DMS153 (cell line): Measurements from ENCODE around the gene GTF2IRD1.
A peak's percentile ranks its signal among the peaks of the same experiment; 100 is the strongest.
"Not testable (repeated sequence)": the region's sequence is repeated elsewhere in the genome, so short reads cannot be mapped to it uniquely, and the experiment has no call there.

Experiments
- DNase-seq: peaks from one replicate; lab custom pipeline; 2025; lab: John Stamatoyannopoulos, UW

Gene GTF2IRD1

DNA sequence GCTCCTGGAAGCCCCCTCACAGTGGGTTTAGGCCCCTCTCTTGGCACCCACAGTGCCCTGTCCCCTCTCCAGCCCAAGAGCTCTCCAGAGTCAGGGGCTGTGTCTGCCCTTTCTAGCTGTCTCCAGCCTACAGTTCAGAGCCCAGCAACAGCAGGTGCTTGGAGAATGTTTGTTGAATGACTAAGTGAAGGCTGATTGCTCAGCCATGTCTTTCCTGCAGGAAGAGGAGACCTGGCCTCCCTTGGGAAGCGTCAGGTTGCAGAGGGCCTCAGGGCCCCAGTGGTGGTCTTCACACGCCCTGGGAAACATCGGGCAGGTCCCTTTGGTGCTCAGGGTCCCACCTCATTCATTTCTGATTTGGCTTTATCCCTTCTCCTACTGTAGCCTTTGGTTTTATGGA lies 62.5 kb downstream of the GTF2IRD1 start:
- DNase-seq, result no peak

- no peak for DNase-seq
These were observed 64.3 kb downstream of the GTF2IRD1 start for GRCh38 chr7:74518041-74518440.

- no peak for DNase-seq
These were observed 64.9 kb downstream of the GTF2IRD1 start for GRCh38 chr7:74518654-74519053.

DNA sequence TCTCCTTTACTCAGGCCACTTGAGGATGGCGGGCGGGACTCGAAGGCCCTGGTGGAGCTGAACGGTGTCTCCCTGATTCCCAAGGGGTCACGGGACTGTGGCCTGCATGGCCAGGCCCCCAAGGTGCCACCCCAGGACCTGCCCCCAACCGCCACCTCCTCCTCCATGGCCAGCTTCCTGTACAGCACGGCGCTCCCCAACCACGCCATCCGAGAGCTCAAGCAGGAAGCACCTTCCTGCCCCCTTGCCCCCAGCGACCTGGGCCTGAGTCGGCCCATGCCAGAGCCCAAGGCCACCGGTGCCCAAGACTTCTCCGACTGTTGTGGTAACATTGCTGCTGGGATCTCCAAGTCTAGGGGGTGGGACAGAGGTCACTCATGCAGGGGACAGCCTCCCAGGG lies 65.7 kb downstream of the GTF2IRD1 start:
- no peak for DNase-seq

DNA sequence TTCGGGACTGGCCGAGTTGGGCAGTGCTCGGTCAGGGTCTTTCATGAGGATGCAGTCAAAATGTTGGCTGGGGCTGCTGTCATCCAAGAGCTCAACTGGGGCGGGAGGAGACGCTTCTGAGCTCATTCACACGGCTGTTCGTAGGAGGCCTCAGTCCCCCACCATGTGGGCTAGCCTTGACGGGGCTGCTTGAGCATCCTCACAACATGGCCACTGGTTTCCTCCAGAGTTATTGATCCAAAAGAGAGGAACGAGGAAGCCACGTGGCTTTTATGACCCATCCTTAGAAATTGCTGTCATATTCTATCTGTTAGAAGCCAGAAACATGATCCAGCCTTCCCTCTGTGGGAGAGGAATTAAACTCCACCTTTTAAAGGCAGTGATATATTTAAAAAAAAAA lies 68.1 kb downstream of the GTF2IRD1 start:
- DNase-seq, result no peak

- DNase-seq, result no peak
These were observed 68.7 kb downstream of the GTF2IRD1 start for GRCh38 chr7:74522281-74522905.

- no peak for DNase-seq
These were observed 69.3 kb downstream of the GTF2IRD1 start for GRCh38 chr7:74523015-74523414.

DNA sequence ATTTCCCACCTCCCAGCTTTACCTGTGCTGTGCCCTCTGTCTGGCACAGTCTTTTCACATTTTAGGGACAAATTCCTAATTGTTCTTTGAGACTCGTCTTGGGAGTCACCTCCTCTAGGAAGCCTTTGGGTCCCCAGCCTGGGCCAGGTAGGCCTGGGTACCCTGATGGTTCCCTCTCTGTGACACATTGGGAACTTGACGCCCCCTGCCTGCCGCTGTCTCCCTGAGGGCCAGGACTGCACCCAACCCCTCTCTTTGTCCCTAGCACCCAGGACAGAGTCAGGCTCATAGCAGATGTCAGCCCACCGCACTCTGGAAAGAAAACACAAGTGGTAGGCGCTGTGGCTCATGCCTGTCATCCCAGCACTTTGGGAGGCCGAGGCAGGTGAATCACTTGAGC lies 71.4 kb downstream of the GTF2IRD1 start:
- no peak for DNase-seq

DNA sequence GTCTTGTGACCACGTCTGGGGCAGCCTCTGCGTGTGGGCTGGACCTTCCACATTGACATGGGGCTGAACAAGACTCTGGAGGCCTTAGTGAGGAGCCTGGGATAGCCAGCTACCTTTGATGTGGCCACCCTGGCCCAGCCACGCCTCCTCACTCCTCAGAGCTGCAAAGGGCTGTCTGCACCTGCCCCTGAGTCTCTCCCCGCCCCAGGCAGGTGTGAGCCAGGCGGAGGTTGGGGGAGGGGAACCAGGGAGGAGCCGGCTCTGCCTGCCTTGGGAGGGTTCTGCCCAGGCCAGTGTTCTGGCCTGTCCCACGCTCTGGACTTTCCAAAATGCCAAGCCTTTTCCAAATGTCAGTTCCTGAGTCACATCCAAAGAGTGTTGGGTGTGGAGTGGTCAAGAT lies 72.2 kb downstream of the GTF2IRD1 start:
- peak; percentile 91 for DNase-seq

- no peak for DNase-seq
These were observed 73.1 kb downstream of the GTF2IRD1 start for GRCh38 chr7:74526780-74527179.

DNA sequence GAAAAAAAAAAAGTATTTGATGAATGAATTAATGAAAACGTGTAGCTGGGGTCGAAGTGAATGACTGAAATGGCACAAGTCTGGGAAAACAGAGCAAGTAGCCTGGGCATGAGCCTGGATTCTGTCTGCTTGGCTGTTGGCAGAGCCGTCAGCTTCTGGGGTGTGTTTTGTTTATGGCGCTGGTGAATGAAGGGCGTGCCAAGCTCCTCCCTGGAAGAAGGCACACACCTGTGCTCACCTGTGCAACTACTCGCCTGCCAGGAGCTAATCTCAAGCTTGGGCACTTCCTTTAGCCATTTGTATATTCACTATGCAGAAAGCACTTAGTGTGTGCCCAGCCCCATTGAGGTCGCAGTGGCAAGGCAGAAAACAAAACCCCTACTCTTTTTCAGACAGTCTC lies 74.1 kb downstream of the GTF2IRD1 start:
- peak; percentile 55 for DNase-seq

DNA sequence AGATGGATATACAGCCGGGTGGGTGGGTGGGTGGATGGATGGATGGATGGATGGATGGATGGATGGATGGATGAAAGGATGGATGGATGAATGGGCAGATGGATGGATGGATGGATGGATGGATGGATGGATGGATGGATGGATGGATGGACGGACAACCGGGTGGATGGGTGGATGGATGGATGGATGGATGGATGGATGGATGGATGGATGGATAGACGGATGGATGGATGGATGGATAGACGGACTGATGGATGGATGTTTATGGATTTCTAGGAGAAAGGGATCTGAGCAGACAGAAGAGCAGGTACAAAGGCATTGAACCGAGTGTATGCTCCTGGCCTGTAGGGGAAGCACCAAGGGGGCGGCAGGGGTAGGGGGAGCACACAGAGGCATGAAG lies 75.1 kb downstream of the GTF2IRD1 start:
- not testable (repeated sequence) for DNase-seq

GRCh38 chr7:74535951-74536356 lies 82.2 kb downstream of the GTF2IRD1 start:
- no peak for DNase-seq

DNA sequence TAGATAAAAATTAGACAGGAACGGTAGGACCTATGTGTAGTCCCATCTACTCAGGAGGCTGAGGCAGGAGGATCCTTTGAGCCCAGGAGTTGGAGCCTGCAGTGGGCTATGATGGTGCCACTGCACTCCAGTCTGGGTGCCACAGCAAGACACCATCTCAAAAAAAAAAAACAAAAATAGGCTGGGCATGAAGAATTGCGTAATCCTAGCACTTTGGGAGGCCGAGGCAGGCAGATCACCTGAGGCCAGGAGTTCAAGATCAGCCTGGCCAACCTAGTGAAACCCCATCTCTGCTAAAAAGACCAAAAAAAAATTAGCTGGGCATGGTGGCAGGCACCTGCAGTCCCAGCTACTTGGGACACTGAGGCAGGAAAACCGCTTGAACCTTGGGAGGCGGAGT lies 88.2 kb downstream of the GTF2IRD1 start:
- not testable (repeated sequence) for DNase-seq

GRCh38 chr7:74542558-74543117 lies 88.9 kb downstream of the GTF2IRD1 start:
- peak; percentile 76 for DNase-seq

GRCh38 chr7:74544706-74545469 lies 91.2 kb downstream of the GTF2IRD1 start:
- DNase-seq, result peak; percentile 6

DNA sequence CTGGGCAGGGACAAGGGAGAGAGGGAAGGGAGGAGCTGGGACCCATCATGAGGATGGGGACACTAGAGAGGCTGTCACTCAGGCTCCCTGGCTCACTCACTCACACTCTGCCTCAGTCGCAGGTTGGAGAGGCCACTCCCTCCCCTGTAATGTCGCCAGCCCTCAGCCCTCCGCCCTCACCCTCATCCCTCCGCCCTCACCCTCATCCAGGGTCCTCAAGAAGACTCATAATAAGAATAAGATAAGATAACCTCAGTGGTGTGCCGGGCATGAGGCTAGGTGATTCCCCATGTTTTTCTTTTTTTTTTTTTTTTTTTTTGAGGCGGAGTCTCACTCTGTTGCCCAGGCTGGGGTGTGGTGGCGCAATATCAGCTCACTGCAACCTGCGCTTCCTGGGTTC lies 92.2 kb downstream of the GTF2IRD1 start:
- DNase-seq, result no peak

DNA sequence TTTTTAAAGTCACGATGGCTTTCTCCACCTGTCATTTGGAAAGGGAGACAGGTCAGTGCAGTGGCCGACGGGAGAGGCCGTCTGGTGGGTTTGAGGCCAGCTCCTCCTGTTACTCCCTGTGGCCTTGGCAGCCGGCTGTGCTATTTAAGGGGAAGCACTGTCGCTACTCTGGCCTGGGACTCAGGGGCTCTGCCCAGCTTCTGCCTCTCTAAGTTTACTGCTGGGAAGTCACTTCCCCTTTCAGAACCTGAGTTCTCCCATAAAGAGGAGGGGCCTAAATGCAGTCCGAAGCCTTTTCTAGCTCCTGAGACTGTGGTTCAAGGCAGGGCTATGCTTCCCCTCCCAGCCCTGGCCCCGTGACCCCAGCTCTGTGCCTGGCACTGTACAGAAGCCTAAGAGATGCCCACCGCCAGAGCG lies 99.9 kb downstream of the GTF2IRD1 start:
- DNase-seq, result not testable (repeated sequence)

DNA sequence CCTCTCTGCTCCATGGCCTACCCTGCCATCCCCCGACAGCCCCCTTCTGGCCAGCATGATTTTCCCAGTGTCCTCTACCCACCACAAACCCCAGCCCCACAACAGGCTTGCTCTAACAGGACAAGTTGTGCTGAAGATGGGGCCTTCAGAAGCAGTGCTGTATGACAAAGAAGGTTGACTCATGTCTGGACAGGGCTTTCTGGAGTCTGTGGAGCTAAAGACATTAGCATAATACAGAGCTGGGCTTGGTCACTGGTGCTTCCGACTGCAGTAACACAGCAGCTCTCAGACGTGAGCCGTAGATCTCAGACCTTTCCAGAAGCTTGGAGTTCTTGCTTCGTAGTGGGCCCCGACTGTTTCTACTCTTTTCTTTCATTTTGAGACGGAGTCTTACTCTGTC lies 100.5 kb downstream of the GTF2IRD1 start:
- DNase-seq, result no peak

GRCh38 chr7:74560086-74560719 lies 106.5 kb downstream of the GTF2IRD1 start:
- DNase-seq, result no peak

- no peak for DNase-seq
These were observed 108.3 kb downstream of the GTF2IRD1 start for GRCh38 chr7:74561898-74562613.

DNA sequence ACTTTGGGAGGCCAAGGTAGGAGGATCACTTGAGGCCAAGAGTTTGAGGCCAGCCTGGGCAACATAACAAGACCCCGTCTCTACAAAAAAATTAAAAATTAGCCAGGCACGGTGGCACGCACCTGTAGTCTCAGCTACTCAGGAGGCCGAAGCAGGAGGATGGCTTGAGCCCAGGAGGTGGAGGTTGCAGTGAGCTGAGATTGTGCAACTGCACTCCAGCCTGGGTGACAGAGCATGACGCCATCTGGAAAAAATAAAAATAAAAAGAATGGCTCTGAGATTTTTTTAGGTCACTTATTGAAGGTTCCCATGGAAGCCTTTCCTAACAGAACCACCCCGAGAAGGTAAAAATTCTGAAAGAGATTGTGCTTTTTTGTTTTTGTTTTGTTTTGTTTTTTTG lies 109.9 kb downstream of the GTF2IRD1 start:
- DNase-seq, result not testable (repeated sequence)
